ENCODE results near the gene MAP2.

The MAP2 gene

GRCh38 chr2:209719034-209719433 lies 295.2 kb downstream of the MAP2 start:
- TF ChIP-seq L3MBTL2 (conservative IDR thresholded peaks at IDR 0.05) (no peak), BHLHE40 (IDR thresholded peaks at IDR 0.05; ENCODE audit: borderline replicate concordance) (no peak), HDGF (IDR thresholded peaks at IDR 0.05; ENCODE audit: borderline replicate concordance) (no peak), SP1 (IDR thresholded peaks at IDR 0.05) (no peak), SUZ12 (IDR thresholded peaks at IDR 0.05) (no peak), CTBP1 (IDR thresholded peaks at IDR 0.05; ENCODE audit: borderline replicate concordance) (no peak), FOXA1 (IDR thresholded peaks at IDR 0.05) (no peak), ZNF384 (IDR thresholded peaks at IDR 0.05) (no peak), ARNT (IDR thresholded peaks at IDR 0.05) (no peak), FOXK2 (IDR thresholded peaks at IDR 0.05) (no peak), NFRKB (IDR thresholded peaks at IDR 0.05) (no peak)
- no peak for DNase-seq (ENCODE audit: extremely low spot score)
- ChIA-PET POLR2A (no interaction called here), CTCF (no interaction called here)

DNA sequence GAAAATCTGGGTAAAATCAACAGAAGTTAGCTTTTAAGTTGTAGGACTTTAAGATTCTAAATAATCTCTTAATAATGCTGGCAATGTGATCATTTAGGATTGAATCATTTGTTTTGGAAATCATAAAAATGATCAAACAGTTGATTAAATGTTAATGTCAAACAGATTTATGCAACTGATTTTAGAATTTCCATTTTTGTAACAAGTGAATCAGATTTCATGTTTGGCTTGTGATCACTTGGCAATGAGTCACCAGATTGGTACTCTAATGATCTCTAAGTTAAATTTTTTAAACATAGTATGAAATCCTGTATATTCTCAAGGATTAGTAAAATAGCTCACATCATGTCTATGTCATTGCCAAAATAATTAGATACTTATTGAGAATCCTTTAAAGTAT lies 297.6 kb downstream of the MAP2 start:
- no peak for TF ChIP-seq LEF1 (IDR thresholded peaks at IDR 0.05; ENCODE audit: borderline replicate concordance)
- TF ChIP-seq CTBP1 (IDR thresholded peaks at IDR 0.05; ENCODE audit: borderline replicate concordance), result no peak
- no peak for TF ChIP-seq SUZ12 (IDR thresholded peaks at IDR 0.05)
- TF ChIP-seq BHLHE40 (IDR thresholded peaks at IDR 0.05; ENCODE audit: borderline replicate concordance), result no peak
- no peak for TF ChIP-seq TARDBP (IDR thresholded peaks at IDR 0.05)
- TF ChIP-seq NFRKB (IDR thresholded peaks at IDR 0.05), result no peak
- DNase-seq (ENCODE audit: extremely low spot score), result no peak
- ChIA-PET CTCF (no interaction called here), POLR2A (no interaction called here)

DNA sequence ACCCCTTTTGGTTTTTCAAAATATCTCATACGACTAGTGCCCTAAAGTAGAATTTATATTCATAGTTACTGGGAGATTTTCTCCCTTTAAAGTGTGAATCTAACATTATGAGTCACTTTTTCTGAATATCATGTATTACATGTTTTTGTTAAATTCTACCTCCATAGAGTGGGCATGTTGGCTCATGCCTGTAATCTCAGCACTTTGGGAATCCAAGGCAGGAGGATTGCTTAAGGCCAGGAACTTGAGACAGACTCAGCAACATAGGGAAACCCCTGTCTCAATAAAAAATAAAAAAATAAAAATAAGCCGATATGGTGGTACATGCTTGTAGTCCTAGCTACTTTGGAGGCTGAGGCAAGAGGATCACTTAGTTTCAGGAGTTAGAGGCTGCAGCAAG lies 302.5 kb downstream of the MAP2 start:
- no peak for DNase-seq (ENCODE audit: extremely low spot score)
- ChIA-PET CTCF (no interaction called here), POLR2A (no interaction called here)
- no peak for TF ChIP-seq BHLHE40 (IDR thresholded peaks at IDR 0.05; ENCODE audit: borderline replicate concordance)
- TF ChIP-seq PKNOX1 (IDR thresholded peaks at IDR 0.05), result no peak
- TF ChIP-seq SUZ12 (IDR thresholded peaks at IDR 0.05), result no peak
- TF ChIP-seq NFRKB (IDR thresholded peaks at IDR 0.05), result no peak
- TF ChIP-seq TARDBP (IDR thresholded peaks at IDR 0.05), result no peak
- TF ChIP-seq FOXM1 (IDR thresholded peaks at IDR 0.05; ENCODE audit: borderline replicate concordance), result no peak
- TF ChIP-seq ZNF384 (IDR thresholded peaks at IDR 0.05), result no peak
- TF ChIP-seq FOXK2 (IDR thresholded peaks at IDR 0.05), result no peak
- no peak for TF ChIP-seq LEF1 (IDR thresholded peaks at IDR 0.05; ENCODE audit: borderline replicate concordance)

- no peak for DNase-seq (ENCODE audit: extremely low spot score)
- TF ChIP-seq ZNF384 (IDR thresholded peaks at IDR 0.05) (no peak), SUZ12 (IDR thresholded peaks at IDR 0.05) (no peak), L3MBTL2 (conservative IDR thresholded peaks at IDR 0.05) (no peak), CTBP1 (IDR thresholded peaks at IDR 0.05; ENCODE audit: borderline replicate concordance) (no peak), LEF1 (IDR thresholded peaks at IDR 0.05; ENCODE audit: borderline replicate concordance) (no peak), SP1 (IDR thresholded peaks at IDR 0.05) (no peak)
- POLR2A ChIA-PET, result no interaction called here
- CTCF ChIA-PET, result no interaction called here
Observed at GRCh38 chr2:209727077-209727476, 303.2 kb downstream of the MAP2 start.

DNA sequence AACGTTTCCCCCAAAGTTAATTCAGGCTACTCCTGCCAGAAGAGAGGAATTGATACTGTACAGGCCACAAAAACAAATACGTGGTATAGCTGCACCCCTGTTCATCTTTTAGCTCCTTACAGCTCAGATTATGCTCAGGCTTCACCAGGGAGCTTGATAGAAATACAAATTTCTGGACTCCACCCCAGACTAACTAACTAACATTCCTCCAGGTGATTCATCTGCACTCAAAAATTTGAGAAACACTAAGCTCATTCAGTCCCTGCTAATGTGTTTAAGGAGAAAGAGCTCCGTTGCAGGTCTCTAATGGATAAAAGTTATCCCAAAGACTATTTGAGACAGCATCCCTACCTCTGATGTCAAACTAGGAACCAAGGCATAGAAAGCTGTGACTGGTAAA lies 311.0 kb downstream of the MAP2 start:
- CTCF ChIA-PET, result no interaction called here

DNA sequence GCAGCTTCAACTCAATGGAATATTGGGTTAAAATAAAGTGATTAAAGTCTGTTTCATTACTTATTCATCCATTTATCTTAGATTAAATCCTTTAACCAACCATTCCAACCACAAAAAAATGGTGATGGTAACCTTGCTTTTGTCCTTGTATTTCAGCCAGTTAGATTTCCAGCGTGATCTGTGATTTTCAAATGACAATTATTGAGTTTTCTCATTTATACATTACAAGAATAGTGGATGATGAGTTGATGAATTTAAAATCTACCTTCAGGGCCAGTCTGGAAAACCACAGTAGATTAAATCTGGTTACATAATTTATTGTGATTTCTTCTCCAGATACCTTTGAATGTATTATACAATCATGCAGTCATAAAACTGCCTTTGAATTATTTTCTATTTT lies 318.1 kb downstream of the MAP2 start:
- DNase-seq (ENCODE audit: extremely low spot score), result no peak
- CTCF ChIA-PET, result no interaction called here
- TF ChIP-seq FOXM1 (IDR thresholded peaks at IDR 0.05; ENCODE audit: borderline replicate concordance) (no peak), HDGF (IDR thresholded peaks at IDR 0.05; ENCODE audit: borderline replicate concordance) (no peak), TARDBP (IDR thresholded peaks at IDR 0.05) (no peak), LEF1 (IDR thresholded peaks at IDR 0.05; ENCODE audit: borderline replicate concordance) (no peak), BHLHE40 (IDR thresholded peaks at IDR 0.05; ENCODE audit: borderline replicate concordance) (no peak), L3MBTL2 (conservative IDR thresholded peaks at IDR 0.05) (no peak), ZNF384 (IDR thresholded peaks at IDR 0.05) (no peak), PKNOX1 (IDR thresholded peaks at IDR 0.05) (no peak), CTBP1 (IDR thresholded peaks at IDR 0.05; ENCODE audit: borderline replicate concordance) (no peak), FOXA1 (IDR thresholded peaks at IDR 0.05) (no peak), SP1 (IDR thresholded peaks at IDR 0.05) (no peak), ARNT (IDR thresholded peaks at IDR 0.05) (no peak), SUZ12 (IDR thresholded peaks at IDR 0.05) (no peak), NFRKB (IDR thresholded peaks at IDR 0.05) (no peak), FOXK2 (IDR thresholded peaks at IDR 0.05) (no peak), ELF4 (IDR thresholded peaks at IDR 0.05) (no peak)
- POLR2A ChIA-PET, result no interaction called here

More for the DNA sequence above, 311.0 kb downstream of the MAP2 start:
- DNase-seq (ENCODE audit: extremely low spot score), result no peak
- no peak for TF ChIP-seq PKNOX1 (IDR thresholded peaks at IDR 0.05)
- POLR2A ChIA-PET, result no interaction called here

- TF ChIP-seq LEF1 (IDR thresholded peaks at IDR 0.05; ENCODE audit: borderline replicate concordance) (no peak), CTBP1 (IDR thresholded peaks at IDR 0.05; ENCODE audit: borderline replicate concordance) (no peak), SUZ12 (IDR thresholded peaks at IDR 0.05) (no peak), PKNOX1 (IDR thresholded peaks at IDR 0.05) (no peak), BHLHE40 (IDR thresholded peaks at IDR 0.05; ENCODE audit: borderline replicate concordance) (no peak), L3MBTL2 (conservative IDR thresholded peaks at IDR 0.05) (no peak), FOXK2 (IDR thresholded peaks at IDR 0.05) (no peak), TARDBP (IDR thresholded peaks at IDR 0.05) (no peak)
- ChIA-PET POLR2A (no interaction called here), CTCF (no interaction called here)
- DNase-seq (ENCODE audit: extremely low spot score), result no peak
Observed at GRCh38 chr2:209753020-209753419, 329.2 kb downstream of the MAP2 start.
